Measurements from ENCODE around the gene LTC4S. TPM values are rescaled to one million over a fixed set of nuclear protein-coding genes. Genes with fewer than 3 reads are reported as not detected.
A peak's percentile ranks its signal among the peaks of the same experiment; 100 is the strongest.

The LTC4S gene
- total and polyA plus RNA-seq, 4 experiments from 2014 or later = 4.2 to 9.4 (median 6.6) TPM

DNA sequence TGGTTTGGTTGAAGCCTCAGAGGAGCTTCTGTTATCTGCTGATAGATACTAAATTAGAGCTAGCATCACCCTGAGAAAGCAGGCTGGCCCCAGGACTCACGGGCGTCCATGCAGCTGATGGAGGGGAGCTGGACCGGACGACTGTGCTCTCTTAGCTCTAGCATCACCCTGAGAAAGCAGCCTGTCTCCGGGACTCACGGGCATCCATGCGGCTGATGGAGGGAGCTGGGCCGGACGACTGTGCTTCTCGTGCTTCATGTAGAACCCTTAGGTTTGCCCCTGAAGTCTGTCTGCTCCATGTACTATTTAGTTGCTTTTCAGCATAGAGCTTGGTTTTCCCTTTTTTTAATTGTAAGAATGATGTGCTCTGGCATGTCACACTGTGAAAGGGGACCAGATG lies 16.3 kb upstream of the LTC4S start:
- Histone ChIP-seq H3K27me3 (ENCODE audit: insufficient read depth, low read length) (no peaks in the 10 kb centered on the region), H3K4me3 (ENCODE audit: low read length in 2 of 2) (no peak overlapping the region), H3K27ac (ENCODE audit: low read depth, low read length) (no peak overlapping the region), H3K4me1 (ENCODE audit: insufficient read depth, low read length) (no peaks in the 10 kb centered on the region), H3K9me3 (ENCODE audit: control insufficient read depth in 1 of 2, low read length in 2 of 2) (no peaks in the 10 kb centered on the region), H3K36me3 (ENCODE audit: insufficient read depth, low read length) (peaks cover 54% of the 10 kb centered on the region)
- H3K27ac Mint-ChIP-seq = peak overlapping the region in 1 of 7 donors; percentile 48
- peaks cover 0 to 1% (median 0%) of the 10 kb centered on the region in 8 donors for H3K9me3 Mint-ChIP-seq
- no peak for DNase-seq
- intact Hi-C loops (cut with micrococcal nuclease) = no loop called here
- ChIA-PET CTCF (ENCODE audit: partially characterized antibody) (interaction anchor here (0.6 to 3.4 kb wide), 4 partner anchors 10 to 39 kb away, joined by 3 to 15 read pairs (median 6); partner anchors contain the start of gene LTC4S), POLR2A (ENCODE audit: partially characterized antibody) (interaction anchor here (0.5 kb wide), 1 partner anchor 8 kb away, joined by 3 read pairs; no protein-coding TSS in a partner anchor)
- H3K36me3 Mint-ChIP-seq = peaks cover 39 to 65% of the 10 kb centered on the region in 2 donors
- no peaks in the 10 kb centered on the region for H3K27me3 Mint-ChIP-seq
- H3K4me3 Mint-ChIP-seq = no peak overlapping the region
- peaks cover 0 to 1% (median 0%) of the 10 kb centered on the region in 4 donors for H3K4me1 Mint-ChIP-seq

DNA sequence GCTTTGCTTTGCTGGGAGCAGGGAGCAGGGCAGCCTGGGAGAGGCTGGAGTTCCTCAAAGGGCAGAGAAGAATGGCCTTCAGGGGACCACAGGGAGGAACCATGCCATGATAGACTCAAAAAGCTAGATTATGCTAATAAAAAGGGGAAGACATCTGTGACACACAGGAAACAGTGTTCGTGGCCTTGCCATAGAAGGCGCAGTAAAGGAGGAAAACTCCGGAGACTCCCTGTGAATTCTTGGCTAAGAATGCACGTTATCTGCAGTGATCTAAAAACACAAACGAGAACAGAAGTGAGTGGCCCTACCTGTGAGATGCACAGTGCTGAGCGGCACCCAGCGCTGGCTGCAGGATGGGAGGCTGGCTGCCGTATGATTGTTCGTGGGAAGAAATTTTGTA lies 15.9 kb upstream of the LTC4S start:
- Histone ChIP-seq H3K36me3 (ENCODE audit: insufficient read depth, low read length) (peaks cover 52% of the 10 kb centered on the region), H3K4me1 (ENCODE audit: insufficient read depth, low read length) (no peaks in the 10 kb centered on the region), H3K27me3 (ENCODE audit: insufficient read depth, low read length) (no peaks in the 10 kb centered on the region), H3K9me3 (ENCODE audit: control insufficient read depth in 1 of 2, low read length in 2 of 2) (no peaks in the 10 kb centered on the region), H3K4me3 (ENCODE audit: low read length in 2 of 2) (no peak overlapping the region), H3K27ac (ENCODE audit: low read depth, low read length) (no peak overlapping the region)
- Mint-ChIP-seq H3K36me3 (peaks cover 34 to 60% of the 10 kb centered on the region in 2 donors), H3K4me1 (peaks cover 0 to 1% (median 0%) of the 10 kb centered on the region in 4 donors), H3K27me3 (no peaks in the 10 kb centered on the region), H3K9me3 (peaks cover 0 to 1% (median 0%) of the 10 kb centered on the region in 8 donors), H3K27ac (peak overlapping the region in 1 of 7 donors; percentile 48), H3K4me3 (no peak overlapping the region)
- CTCF ChIA-PET (ENCODE audit: partially characterized antibody) = interaction anchor here (1.8 to 3.4 kb wide), 2 partner anchors 10 to 15 kb away, joined by 7 to 15 read pairs; no protein-coding TSS in a partner anchor
- POLR2A ChIA-PET (ENCODE audit: partially characterized antibody) = no interaction called here
- no peak for DNase-seq
- intact Hi-C loops (cut with micrococcal nuclease) = no loop called here

GRCh38 chr5:179778591-179778990 lies 15.2 kb upstream of the LTC4S start:
- ChIA-PET CTCF (ENCODE audit: partially characterized antibody) (interaction anchor here (3.4 kb wide), 1 partner anchor 15 kb away, joined by 15 read pairs; no protein-coding TSS in a partner anchor), POLR2A (ENCODE audit: partially characterized antibody) (no interaction called here)
- no peaks in the 10 kb centered on the region for H3K4me1 ChIP-seq (ENCODE audit: insufficient read depth, low read length)
- DNase-seq = no peak
- Mint-ChIP-seq H3K27me3 (no peaks in the 10 kb centered on the region), H3K4me3 (no peak overlapping the region), H3K27ac (peak overlapping the region in 2 of 7 donors; percentile 36 to 37), H3K9me3 (peaks cover 0 to 1% (median 0%) of the 10 kb centered on the region in 8 donors), H3K4me1 (peaks cover 0 to 1% (median 0%) of the 10 kb centered on the region in 4 donors), H3K36me3 (peaks cover 27 to 53% of the 10 kb centered on the region in 2 donors)
- H3K27ac ChIP-seq (ENCODE audit: low read depth, low read length) = no peak overlapping the region
- intact Hi-C loops (cut with micrococcal nuclease) = no loop called here
- H3K27me3 ChIP-seq (ENCODE audit: insufficient read depth, low read length) = no peaks in the 10 kb centered on the region
- peaks cover 46% of the 10 kb centered on the region for H3K36me3 ChIP-seq (ENCODE audit: insufficient read depth, low read length)
- H3K4me3 ChIP-seq (ENCODE audit: low read length in 2 of 2) = no peak overlapping the region
- H3K9me3 ChIP-seq (ENCODE audit: control insufficient read depth in 1 of 2, low read length in 2 of 2) = no peaks in the 10 kb centered on the region

GRCh38 chr5:179779826-179780225 lies 14.0 kb upstream of the LTC4S start:
- POLR2A ChIA-PET (ENCODE audit: partially characterized antibody) = no interaction called here
- peak overlapping the region in 2 of 7 donors; percentile 57 to 60 for H3K27ac Mint-ChIP-seq
- no peak overlapping the region for H3K27ac ChIP-seq (ENCODE audit: low read depth, low read length)

GRCh38 chr5:179780362-179780761 lies 13.4 kb upstream of the LTC4S start:
- H3K36me3 ChIP-seq (ENCODE audit: insufficient read depth, low read length) = peaks cover 29% of the 10 kb centered on the region
- H3K27ac ChIP-seq (ENCODE audit: low read depth, low read length) = no peak overlapping the region
- POLR2A ChIA-PET (ENCODE audit: partially characterized antibody) = interaction anchor here (1.1 kb wide), 1 partner anchor 14 kb away, joined by 3 read pairs; no protein-coding TSS in a partner anchor
- no peaks in the 10 kb centered on the region for H3K27me3 ChIP-seq (ENCODE audit: insufficient read depth, low read length)
- peaks cover 0 to 1% (median 0%) of the 10 kb centered on the region in 4 donors for H3K4me1 Mint-ChIP-seq
- CTCF ChIA-PET (ENCODE audit: partially characterized antibody) = interaction anchor here (1.1 to 9.5 kb wide), 2 partner anchors 17 kb away, joined by 3 to 38 read pairs; no protein-coding TSS in a partner anchor
- H3K9me3 Mint-ChIP-seq = no peaks in the 10 kb centered on the region
- no peak overlapping the region for H3K27ac Mint-ChIP-seq
- H3K36me3 Mint-ChIP-seq = peaks cover 21 to 43% of the 10 kb centered on the region in 2 donors
- intact Hi-C loops (cut with micrococcal nuclease) = no loop called here
- H3K27me3 Mint-ChIP-seq = no peaks in the 10 kb centered on the region
- no peak for DNase-seq
- no peak overlapping the region for H3K4me3 ChIP-seq (ENCODE audit: low read length in 2 of 2)
- no peaks in the 10 kb centered on the region for H3K4me1 ChIP-seq (ENCODE audit: insufficient read depth, low read length)
- no peak overlapping the region for H3K4me3 Mint-ChIP-seq
- H3K9me3 ChIP-seq (ENCODE audit: control insufficient read depth in 1 of 2, low read length in 2 of 2) = no peaks in the 10 kb centered on the region

More at GRCh38 chr5:179779826-179780225, 14.0 kb upstream of the LTC4S start:
- H3K9me3 ChIP-seq (ENCODE audit: control insufficient read depth in 1 of 2, low read length in 2 of 2) = no peaks in the 10 kb centered on the region
- Mint-ChIP-seq H3K4me3 (no peak overlapping the region), H3K27me3 (no peaks in the 10 kb centered on the region), H3K36me3 (peaks cover 21 to 44% of the 10 kb centered on the region in 2 donors), H3K4me1 (peaks cover 0 to 1% (median 0%) of the 10 kb centered on the region in 4 donors), H3K9me3 (no peaks in the 10 kb centered on the region)
- CTCF ChIA-PET (ENCODE audit: partially characterized antibody) = interaction anchor here (1.1 to 9.5 kb wide), 2 partner anchors 17 kb away, joined by 3 to 38 read pairs; no protein-coding TSS in a partner anchor
- H3K4me1 ChIP-seq (ENCODE audit: insufficient read depth, low read length) = no peaks in the 10 kb centered on the region
- peaks cover 33% of the 10 kb centered on the region for H3K36me3 ChIP-seq (ENCODE audit: insufficient read depth, low read length)
- no peak overlapping the region for H3K4me3 ChIP-seq (ENCODE audit: low read length in 2 of 2)
- intact Hi-C loops (cut with micrococcal nuclease) = no loop called here
- DNase-seq = no peak
- no peaks in the 10 kb centered on the region for H3K27me3 ChIP-seq (ENCODE audit: insufficient read depth, low read length)

DNA sequence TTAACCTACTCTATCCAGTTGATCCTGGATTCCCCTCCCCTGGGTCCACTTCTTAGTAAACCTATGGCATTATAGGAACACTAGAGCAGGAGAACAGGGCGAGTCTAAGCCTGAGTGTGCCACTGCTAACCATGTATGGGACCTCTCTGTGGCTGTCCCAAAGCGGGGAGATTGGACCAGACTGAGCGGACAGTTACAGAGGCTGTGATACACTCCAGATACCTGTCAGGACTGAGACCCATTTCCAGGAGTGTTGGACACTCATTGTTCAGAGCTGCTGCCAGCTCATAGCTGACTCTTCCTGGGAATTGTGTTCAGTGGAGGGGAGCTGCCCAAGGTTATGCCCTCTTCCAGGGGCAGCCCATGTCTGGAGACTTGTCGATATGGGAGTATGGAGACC lies 11.9 kb upstream of the LTC4S start:
- intact Hi-C loops (cut with micrococcal nuclease) = no loop called here
- peak overlapping the region in 1 of 7 donors; percentile 12 for H3K27ac Mint-ChIP-seq
- Histone ChIP-seq H3K27me3 (ENCODE audit: insufficient read depth, low read length) (no peaks in the 10 kb centered on the region), H3K4me1 (ENCODE audit: insufficient read depth, low read length) (no peaks in the 10 kb centered on the region), H3K9me3 (ENCODE audit: control insufficient read depth in 1 of 2, low read length in 2 of 2) (no peaks in the 10 kb centered on the region), H3K36me3 (ENCODE audit: insufficient read depth, low read length) (peaks cover 15% of the 10 kb centered on the region), H3K27ac (ENCODE audit: low read depth, low read length) (no peak overlapping the region), H3K4me3 (ENCODE audit: low read length in 2 of 2) (no peak overlapping the region)
- ChIA-PET POLR2A (ENCODE audit: partially characterized antibody) (interaction anchor here (1.2 kb wide), 1 partner anchor 13 kb away, joined by 4 read pairs; the partner anchor contains the start of gene LTC4S), CTCF (ENCODE audit: partially characterized antibody) (interaction anchor here (1.2 to 9.5 kb wide), 3 partner anchors 15 to 20 kb away, joined by 3 to 38 read pairs (median 3); no protein-coding TSS in a partner anchor)
- peaks cover 11 to 32% of the 10 kb centered on the region in 2 donors for H3K36me3 Mint-ChIP-seq
- H3K4me1 Mint-ChIP-seq = peaks cover 0 to 1% (median 0%) of the 10 kb centered on the region in 4 donors
- H3K27me3 Mint-ChIP-seq = no peaks in the 10 kb centered on the region
- H3K4me3 Mint-ChIP-seq = no peak overlapping the region
- DNase-seq = no peak
- H3K9me3 Mint-ChIP-seq = no peaks in the 10 kb centered on the region

DNA sequence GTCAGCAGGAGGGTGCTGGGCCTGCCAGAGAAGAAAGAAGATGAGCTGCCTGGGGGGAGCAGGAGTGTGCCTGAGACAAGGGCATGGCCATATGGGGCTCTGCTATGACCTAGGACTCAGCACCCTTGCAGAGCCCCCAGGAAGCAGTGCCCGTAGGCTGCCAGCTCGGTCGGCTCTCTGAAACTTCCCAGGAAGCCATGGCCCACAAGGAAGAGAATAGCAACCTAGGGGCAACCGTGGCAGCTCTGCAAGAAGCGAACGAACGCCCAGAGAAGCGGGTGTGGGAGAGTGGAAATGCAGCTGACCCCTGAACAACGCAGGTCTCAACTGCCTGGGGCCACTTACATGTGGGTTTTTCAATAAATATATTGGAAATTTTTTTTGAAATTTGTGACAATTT lies 10.7 kb upstream of the LTC4S start:
- CTCF ChIA-PET (ENCODE audit: partially characterized antibody) = interaction anchor here (1.6 to 9.5 kb wide), 2 partner anchors 9 to 20 kb away, joined by 6 to 38 read pairs; no protein-coding TSS in a partner anchor
- Mint-ChIP-seq H3K36me3 (peaks cover 5 to 24% of the 10 kb centered on the region in 2 donors), H3K27me3 (no peaks in the 10 kb centered on the region), H3K4me1 (no peaks in the 10 kb centered on the region), H3K27ac (peak overlapping the region in 1 of 7 donors; percentile 76), H3K4me3 (no peak overlapping the region), H3K9me3 (no peaks in the 10 kb centered on the region)
- H3K36me3 ChIP-seq (ENCODE audit: insufficient read depth, low read length) = peaks cover 8% of the 10 kb centered on the region
- H3K4me3 ChIP-seq (ENCODE audit: low read length in 2 of 2) = no peak overlapping the region
- H3K27ac ChIP-seq (ENCODE audit: low read depth, low read length) = no peak overlapping the region
- no peak for DNase-seq
- H3K4me1 ChIP-seq (ENCODE audit: insufficient read depth, low read length) = no peaks in the 10 kb centered on the region
- POLR2A ChIA-PET (ENCODE audit: partially characterized antibody) = interaction anchor here (0.7 to 1.2 kb wide), 2 partner anchors 11 to 22 kb away, joined by 3 to 4 read pairs; partner anchors contain the start of gene LTC4S
- intact Hi-C loops (cut with micrococcal nuclease) = no loop called here
- H3K9me3 ChIP-seq (ENCODE audit: control insufficient read depth in 1 of 2, low read length in 2 of 2) = no peaks in the 10 kb centered on the region
- no peaks in the 10 kb centered on the region for H3K27me3 ChIP-seq (ENCODE audit: insufficient read depth, low read length)

All from CD4-positive, alpha-beta memory T cell (primary cell).